RWPE2 (cell line): ENCODE results near the gene RDH13.

Experiments used
- ATAC-seq: fragments of 200-7000 bp; cut with Tn5 transposase; 3 replicates; pipeline ENCODE4 v1.9.1; 2021; ENCODE audit warnings: low read depth
- DNase-seq: peaks from one replicate; pipeline ENCODE4 v3.0.0-alpha.2; 2020; ENCODE audit warnings: low spot score
- H3K27ac ChIP-seq: fragments of 450-650 bp; 2 replicates; pipeline ENCODE4 v1.5.1; 2017; ENCODE audit warnings: mild to moderate bottlenecking; ENCODE audit not compliant: poor library complexity, severe bottlenecking
- H3K27me3 ChIP-seq: fragments of 250-450 bp; sonication (Bioruptor Pico); 2 replicates; pipeline ENCODE4 v1.5.1; 2021; ENCODE audit warnings: mild to moderate bottlenecking, moderate library complexity; ENCODE audit not compliant: insufficient read depth, poor library complexity, severe bottlenecking
- H3K36me3 ChIP-seq: fragments of 250-450 bp; sonication (Bioruptor Pico); 2 replicates; pipeline ENCODE4 v1.5.1; 2020; ENCODE audit warnings: low read depth, mild to moderate bottlenecking, moderate library complexity
- H3K4me1 ChIP-seq: fragments of 250-450 bp; sonication (Bioruptor Pico); 2 replicates; pipeline ENCODE4 v1.5.1; 2021; ENCODE audit warnings: mild to moderate bottlenecking, moderate library complexity; ENCODE audit not compliant: insufficient read depth, poor library complexity, severe bottlenecking
- H3K4me3 ChIP-seq: fragments of 250-450 bp; sonication (Bioruptor Pico); 2 replicates; pipeline ENCODE4 v1.5.1; 2021; ENCODE audit warnings: mild to moderate bottlenecking, moderate library complexity; ENCODE audit not compliant: severe bottlenecking
- H3K9me3 ChIP-seq: fragments of 250-450 bp; sonication (Bioruptor Pico); 2 replicates; pipeline ENCODE4 v1.5.1; 2021; ENCODE audit warnings: mild to moderate bottlenecking, moderate library complexity; ENCODE audit not compliant: severe bottlenecking
- TF ChIP-seq, protein P1 (sequence below): fragments of 450-650 bp; IDR thresholded peaks from one replicate; pipeline ENCODE4 v1.5.1; 2017; ENCODE audit warnings: mild to moderate bottlenecking, moderate library complexity; ENCODE audit not compliant: poor library complexity, severe bottlenecking

Gene RDH13

DNA sequence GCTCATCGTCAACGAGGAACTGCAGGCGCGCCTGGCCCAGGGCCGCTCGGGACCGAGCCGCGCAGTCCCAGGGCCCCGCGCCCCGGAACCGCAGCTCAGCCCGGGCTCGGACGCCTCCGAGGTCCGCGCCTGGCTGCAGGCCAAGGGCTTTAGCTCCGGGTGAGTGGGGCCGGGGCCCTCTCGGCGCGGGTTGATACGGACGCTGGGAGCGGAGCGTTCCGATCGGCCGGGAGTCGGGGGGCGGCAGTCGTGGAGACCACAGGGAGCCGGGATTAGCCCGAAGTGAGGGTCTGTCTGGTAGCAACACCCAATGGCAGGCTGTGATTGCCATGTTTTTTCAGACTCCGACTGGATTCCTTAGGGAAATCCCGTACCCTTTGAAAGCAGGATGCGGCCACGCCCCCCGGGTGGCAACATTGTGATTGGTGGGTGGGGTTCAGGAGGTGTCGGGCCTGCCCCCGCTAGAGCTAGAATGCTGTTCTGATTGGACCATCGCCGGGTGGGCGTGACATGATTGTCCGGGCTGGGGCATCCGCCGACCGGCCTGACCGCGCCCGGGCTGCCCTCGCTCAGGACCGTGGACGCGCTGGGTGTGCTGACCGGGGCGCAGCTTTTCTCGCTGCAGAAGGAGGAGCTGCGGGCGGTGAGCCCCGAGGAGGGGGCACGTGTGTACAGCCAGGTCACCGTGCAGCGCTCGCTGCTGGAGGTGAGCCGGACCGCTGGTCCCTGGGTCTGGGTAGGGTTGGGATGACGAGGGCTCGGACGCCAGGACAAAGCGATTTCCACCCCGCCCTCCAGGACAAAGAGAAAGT lies 24.0 kb upstream of the RDH13 start:
- Histone ChIP-seq H3K36me3 (peaks cover 9% of the 10 kb centered on the region), H3K27me3 (no peaks in the 10 kb centered on the region), H3K4me3 (peak overlapping the region; percentile 9), H3K9me3 (no peaks in the 10 kb centered on the region), H3K27ac (no peak overlapping the region), H3K4me1 (no peaks in the 10 kb centered on the region)
- TF ChIP-seq, protein P1, sequence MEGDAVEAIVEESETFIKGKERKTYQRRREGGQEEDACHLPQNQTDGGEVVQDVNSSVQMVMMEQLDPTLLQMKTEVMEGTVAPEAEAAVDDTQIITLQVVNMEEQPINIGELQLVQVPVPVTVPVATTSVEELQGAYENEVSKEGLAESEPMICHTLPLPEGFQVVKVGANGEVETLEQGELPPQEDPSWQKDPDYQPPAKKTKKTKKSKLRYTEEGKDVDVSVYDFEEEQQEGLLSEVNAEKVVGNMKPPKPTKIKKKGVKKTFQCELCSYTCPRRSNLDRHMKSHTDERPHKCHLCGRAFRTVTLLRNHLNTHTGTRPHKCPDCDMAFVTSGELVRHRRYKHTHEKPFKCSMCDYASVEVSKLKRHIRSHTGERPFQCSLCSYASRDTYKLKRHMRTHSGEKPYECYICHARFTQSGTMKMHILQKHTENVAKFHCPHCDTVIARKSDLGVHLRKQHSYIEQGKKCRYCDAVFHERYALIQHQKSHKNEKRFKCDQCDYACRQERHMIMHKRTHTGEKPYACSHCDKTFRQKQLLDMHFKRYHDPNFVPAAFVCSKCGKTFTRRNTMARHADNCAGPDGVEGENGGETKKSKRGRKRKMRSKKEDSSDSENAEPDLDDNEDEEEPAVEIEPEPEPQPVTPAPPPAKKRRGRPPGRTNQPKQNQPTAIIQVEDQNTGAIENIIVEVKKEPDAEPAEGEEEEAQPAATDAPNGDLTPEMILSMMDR = no peak
- ATAC-seq (peak; percentile 67), DNase-seq (peak; percentile 86)

GRCh38 chr19:55085923-55086715 lies 23.2 kb upstream of the RDH13 start:
- Histone ChIP-seq H3K27me3 (no peaks in the 10 kb centered on the region), H3K9me3 (no peaks in the 10 kb centered on the region), H3K4me1 (no peaks in the 10 kb centered on the region), H3K4me3 (no peak overlapping the region), H3K27ac (no peak overlapping the region), H3K36me3 (peaks cover 2% of the 10 kb centered on the region)
- DNase-seq (no peak), ATAC-seq (no peak)
- TF ChIP-seq, protein P1 = no peak

GRCh38 chr19:55084416-55084815 lies 21.5 kb upstream of the RDH13 start:
- Histone ChIP-seq H3K9me3 (no peaks in the 10 kb centered on the region), H3K4me1 (no peaks in the 10 kb centered on the region), H3K4me3 (no peak overlapping the region), H3K36me3 (no peaks in the 10 kb centered on the region; the same call in 1 of the 2 replicates), H3K27ac (no peak overlapping the region), H3K27me3 (no peaks in the 10 kb centered on the region)
- TF ChIP-seq, protein P1 = no peak
- DNase-seq (no peak), ATAC-seq (no peak)

GRCh38 chr19:55083004-55083850 lies 20.3 kb upstream of the RDH13 start:
- DNase-seq (no peak), ATAC-seq (no peak)
- TF ChIP-seq, protein P1 = no peak
- H3K4me1 ChIP-seq = no peaks in the 10 kb centered on the region
- no peaks in the 10 kb centered on the region for H3K27me3 ChIP-seq
- H3K9me3 ChIP-seq = no peaks in the 10 kb centered on the region
- no peak overlapping the region for H3K27ac ChIP-seq
- no peak overlapping the region for H3K4me3 ChIP-seq
- H3K36me3 ChIP-seq = no peaks in the 10 kb centered on the region; the same call in 1 of the 2 replicates
